OCI-LY3 (cell line): ENCODE measurements around the gene RPA1.

Experiments
- EZH2phosphoT487 ChIP-seq: fragments of 200-600 bp; shearing (Covaris generic); IDR thresholded peaks from 2 replicates; pipeline ENCODE4 v1.6.1; 2018; ENCODE audit warnings: antibody characterized with exemption, mixed run types, low read depth
- TF ChIP-seq, protein P1 (sequence below): fragments of 200-600, 300-600 bp; sonication (generic); IDR thresholded peaks from 2 replicates; pipeline ENCODE4 v1.5.1; 2014; ENCODE audit warnings: antibody characterized with exemption, low read length, low read depth

DNA sequence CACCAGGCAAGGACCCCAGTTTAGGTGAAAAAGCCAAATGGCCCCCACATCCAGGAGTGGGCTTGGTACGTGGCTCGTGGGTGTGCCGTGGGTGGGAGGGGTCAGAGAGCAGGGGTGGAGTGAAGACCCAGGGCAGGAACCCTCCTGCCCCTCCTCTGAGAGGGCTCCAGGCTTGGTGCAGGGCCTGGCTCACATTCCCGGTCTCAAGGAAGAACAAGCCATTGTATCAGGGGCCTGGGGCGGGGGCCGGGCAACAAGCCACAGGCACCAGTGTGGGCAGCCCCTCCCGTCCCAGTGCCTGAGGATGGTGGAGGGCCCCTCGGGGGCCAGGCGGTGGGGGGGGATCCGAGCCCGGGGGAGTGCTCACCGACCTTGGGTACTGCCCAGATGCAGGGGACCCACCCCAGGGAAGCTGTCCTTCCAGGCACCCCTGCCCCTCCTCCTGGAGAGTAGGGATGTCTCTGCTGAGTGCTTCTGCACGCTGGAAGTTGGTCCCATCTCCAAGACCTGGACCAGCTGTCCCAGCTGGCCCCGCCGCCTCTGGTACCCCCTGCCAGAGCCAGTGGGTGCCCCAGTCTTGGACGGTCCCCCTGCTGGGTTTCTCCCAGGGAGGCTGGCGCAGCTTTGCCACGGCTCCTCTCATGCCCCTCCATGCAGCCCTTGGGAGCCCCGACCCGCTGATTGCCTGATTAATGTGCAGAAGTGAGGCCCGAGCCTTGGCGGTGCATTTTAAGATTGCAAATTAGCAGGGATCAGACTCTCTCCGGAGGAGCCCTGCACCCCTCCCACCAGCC is 111.7 kb downstream of the RPA1 start:
- TF ChIP-seq, protein P1, sequence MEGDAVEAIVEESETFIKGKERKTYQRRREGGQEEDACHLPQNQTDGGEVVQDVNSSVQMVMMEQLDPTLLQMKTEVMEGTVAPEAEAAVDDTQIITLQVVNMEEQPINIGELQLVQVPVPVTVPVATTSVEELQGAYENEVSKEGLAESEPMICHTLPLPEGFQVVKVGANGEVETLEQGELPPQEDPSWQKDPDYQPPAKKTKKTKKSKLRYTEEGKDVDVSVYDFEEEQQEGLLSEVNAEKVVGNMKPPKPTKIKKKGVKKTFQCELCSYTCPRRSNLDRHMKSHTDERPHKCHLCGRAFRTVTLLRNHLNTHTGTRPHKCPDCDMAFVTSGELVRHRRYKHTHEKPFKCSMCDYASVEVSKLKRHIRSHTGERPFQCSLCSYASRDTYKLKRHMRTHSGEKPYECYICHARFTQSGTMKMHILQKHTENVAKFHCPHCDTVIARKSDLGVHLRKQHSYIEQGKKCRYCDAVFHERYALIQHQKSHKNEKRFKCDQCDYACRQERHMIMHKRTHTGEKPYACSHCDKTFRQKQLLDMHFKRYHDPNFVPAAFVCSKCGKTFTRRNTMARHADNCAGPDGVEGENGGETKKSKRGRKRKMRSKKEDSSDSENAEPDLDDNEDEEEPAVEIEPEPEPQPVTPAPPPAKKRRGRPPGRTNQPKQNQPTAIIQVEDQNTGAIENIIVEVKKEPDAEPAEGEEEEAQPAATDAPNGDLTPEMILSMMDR = no peak
- TF ChIP-seq EZH2phosphoT487 = no peak
